Measurements from ENCODE around the gene SELPLG.

Gene SELPLG

GRCh38 chr12:108616941-108617858 is 16.5 kb downstream of the SELPLG start:
- no peak for DNase-seq

DNA sequence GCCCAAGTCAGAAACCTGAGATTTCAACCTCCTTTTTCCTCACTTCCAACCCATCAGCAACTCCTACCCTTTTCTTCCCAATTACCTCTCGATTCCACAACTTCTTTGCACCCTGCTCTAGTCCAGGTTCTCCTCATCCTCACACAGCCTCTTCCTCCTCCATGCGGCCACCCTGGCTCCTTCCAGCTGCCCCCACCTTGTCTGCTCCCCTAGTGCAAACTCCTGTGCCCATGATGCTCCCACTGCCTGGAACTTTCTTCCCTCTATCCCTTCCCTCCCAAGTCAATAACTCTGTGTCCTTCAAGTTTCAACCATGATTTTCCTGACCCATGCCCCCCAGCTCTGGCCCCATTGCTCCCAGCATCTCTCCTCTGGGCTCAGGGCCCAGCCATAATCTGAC is 17.3 kb downstream of the SELPLG start:
- no peak for DNase-seq

GRCh38 chr12:108615918-108616317 is 17.8 kb downstream of the SELPLG start:
- DNase-seq = no peak

GRCh38 chr12:108614639-108615038 is 19.1 kb downstream of the SELPLG start:
- no peak for DNase-seq

DNA sequence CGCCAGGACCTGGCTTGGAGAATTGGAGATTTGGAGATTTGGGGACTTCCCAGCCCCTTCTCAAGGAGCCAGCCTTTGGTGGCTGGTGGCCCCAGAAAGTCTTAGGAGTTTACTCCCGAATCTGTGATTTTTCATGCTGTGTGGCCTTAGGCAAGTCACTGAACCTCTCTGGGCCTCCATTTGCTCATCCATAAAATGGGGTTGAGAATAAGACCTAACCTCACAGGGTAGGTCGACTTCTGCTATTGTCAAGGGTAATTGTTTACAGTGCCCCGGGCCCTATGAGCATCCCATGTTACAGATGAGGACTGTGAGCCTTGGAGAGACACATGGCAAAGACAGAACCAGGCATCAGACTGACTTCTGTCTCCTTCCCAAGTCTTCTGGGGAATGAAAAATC is 19.7 kb downstream of the SELPLG start:
- DNase-seq = no peak

GRCh38 chr12:108613548-108613947 is 20.1 kb downstream of the SELPLG start:
- DNase-seq = no peak

DNA sequence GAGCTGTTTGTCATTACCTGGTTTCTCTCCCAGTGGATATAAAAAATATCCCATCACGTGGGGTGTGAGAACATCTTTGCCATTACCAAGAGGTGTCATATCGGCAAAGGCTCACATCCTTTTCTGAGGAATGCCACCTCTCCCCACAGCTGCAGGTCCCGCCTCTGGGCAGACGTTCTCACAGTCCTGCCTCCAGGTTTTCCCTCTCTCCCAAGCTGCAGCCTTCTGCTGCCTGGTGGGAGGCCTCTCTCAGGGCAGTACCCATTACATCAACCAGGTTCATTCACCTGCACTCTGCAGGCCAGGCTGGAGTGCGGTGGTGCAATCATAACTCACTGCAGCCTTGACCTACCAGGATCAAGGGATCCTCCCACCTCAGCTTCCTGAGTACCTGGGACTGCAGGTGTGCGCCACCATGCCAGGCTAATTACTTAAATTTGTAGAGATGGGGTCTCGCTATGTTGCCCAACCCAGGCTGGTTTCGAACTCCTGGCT is 20.9 kb downstream of the SELPLG start:
- DNase-seq = peak; percentile 42

DNA sequence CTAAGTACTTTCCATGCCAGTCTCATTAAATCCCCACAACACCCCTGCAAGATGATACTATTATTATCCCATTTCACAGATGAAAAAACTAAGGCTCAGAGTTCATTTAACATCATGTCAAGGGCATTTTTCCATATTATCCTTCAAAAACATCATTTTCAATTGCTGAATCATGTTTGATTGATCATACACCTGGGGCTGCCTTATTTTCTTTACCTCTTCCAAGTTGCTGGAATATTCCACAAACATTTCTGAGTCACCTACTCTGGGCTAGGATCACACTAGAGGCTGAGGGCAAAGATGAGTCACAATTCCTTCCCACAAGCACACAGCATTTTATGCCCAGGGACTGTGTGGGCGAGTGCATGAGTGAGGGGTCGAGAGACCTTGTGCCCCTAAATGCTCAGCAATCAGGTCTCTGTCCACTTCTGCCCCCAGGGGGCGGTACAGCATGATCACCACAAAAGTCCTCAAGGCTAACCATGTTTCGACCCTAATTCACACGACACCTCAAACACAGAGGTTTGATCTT is 21.7 kb downstream of the SELPLG start:
- DNase-seq = no peak

- DNase-seq = no peak
Observed at GRCh38 chr12:108610856-108611605, 22.7 kb downstream of the SELPLG start.

DNA sequence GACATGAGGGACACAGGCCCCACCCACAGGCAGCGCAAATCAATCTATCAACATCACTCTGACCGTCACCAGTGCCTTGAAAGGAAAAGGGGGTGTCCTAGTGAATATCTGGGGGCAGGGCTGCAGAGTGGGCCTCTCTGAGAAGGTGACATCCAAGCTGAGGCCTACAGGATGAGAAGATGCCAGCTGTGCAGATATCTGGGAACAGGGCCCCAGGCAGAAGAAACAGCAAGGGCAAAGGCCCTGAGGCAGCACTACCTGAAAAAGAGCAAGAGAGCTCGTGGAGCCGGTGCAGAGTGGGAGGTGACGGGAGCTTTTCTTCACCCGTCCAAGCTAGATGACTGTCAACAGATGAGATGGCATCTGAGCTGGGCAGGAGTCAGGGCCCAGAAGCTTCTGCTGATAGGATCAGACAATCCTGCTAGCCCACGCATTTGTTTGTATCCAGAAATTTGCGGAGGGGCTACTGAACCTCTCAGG is 23.3 kb downstream of the SELPLG start:
- DNase-seq = no peak

GRCh38 chr12:108609537-108610335 is 24.0 kb downstream of the SELPLG start:
- no peak for DNase-seq

DNA sequence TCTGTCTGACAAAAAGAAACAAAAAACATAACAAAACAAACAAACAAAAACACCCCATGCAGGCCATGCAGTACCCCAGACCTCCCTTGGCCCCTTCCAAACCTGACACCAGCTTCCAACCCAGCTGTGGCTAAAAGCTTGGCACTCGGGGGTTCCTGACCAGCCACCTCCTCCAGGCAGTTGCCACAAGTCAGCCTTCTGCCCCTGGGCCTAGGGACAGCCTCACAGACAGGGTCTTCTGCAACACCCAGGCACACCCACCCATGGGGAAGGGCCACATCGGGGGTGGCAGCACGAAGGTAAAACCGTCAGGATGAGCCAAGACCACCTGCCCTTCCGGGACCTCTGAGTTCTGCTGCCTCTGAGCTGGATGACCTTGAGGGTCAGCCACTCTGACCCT is 25.1 kb downstream of the SELPLG start:
- no peak for DNase-seq

DNA sequence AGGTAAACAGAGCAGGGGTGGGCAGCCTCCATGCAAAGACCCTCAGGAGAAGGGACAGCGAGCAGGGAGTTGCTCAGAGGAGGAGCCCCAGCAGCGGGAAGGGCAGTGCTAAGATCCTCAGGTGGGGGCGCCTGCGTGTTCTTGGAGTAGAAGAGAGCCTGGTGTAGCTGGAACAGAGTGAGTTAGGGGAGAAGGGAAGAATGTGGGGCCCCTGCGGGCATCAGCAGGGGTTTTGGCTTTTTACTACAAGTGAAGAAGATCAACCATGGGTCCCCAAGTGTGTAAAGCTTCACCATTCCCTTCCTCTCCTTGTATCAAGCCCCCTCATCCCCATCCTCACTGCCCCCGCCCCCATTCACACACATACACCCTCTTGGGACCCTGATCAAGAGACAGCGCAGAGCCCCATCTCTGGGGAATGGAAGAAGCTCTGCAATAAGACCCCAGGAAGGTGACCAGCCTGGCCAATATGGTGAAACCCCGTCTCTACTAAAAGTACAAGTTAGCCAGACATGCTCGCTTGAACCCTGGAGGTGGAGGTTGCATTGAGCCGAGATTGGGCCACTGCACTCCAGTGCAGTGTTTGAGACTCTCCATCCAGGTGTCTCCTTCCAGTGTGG is 25.6 kb downstream of the SELPLG start:
- DNase-seq = no peak

GRCh38 chr12:108606492-108606891 is 27.2 kb downstream of the SELPLG start:
- DNase-seq = no peak

DNA sequence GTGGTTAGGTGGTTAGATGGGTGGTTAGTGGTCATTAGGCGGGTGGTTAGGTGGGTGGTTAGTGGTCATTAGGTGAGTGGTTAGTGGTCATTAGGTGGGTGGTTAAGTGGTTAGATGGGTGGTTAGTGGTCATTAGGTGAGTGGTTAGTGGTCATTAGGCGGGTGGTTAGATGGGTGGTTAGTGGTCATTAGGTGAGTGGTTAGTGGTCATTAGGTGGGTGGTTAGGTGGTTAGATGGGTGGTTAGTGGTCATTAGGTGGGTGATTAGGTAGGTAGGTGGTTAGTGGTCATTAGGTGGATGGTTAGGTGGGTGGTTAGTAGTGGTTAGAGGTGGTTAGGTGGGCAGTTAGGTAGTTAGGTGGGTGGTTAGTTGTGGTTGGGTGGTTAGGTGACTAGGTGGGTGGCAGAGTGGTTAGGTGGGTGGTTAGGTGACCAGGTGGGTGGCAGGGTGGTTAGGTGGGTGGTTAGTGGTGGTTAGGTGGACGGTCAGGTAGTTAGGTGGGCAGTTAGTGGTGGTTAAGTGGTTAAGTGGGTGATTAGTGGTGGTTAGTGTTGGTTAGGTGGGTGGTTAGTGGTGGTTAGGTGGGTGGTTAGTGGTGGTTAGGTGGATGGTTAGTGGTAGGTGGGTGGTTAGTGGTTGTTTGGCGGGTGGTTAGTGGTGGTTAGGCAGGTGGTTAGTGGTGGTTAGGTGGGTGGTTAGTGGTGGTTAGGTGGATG is 27.8 kb downstream of the SELPLG start:
- DNase-seq = no peak

DNA sequence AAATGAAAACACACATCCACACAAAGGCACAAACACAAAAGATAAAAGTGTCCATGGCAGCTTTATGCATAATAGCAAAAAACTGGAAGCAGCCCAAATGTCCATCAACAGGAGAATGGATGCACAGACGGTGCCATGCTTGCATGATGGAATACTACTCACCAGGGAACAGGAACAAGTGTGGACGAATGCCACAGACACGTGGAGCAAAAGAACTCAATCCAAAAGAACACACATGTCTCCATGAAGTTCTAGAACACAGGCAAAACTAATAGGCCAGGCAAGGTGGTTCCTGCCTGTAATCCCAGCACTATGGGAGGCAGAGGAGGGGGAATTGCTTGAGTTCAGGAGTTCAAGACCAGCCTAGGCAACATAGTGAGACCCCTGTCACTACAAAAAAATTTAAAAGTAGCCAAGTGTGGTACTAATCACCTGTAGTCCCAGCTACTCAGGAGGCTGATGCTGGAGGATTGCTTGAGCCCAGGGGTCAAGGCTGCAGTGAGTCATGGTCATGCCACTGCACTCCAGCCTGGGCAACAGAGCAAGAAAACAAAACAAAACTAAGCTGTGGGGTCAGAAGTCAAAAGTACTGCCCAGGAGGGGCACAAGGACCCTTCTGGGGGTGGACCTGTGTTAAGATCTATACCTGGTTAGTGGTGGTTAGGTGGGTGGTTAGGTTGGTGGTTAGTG is 28.5 kb downstream of the SELPLG start:
- no peak for DNase-seq

GRCh38 chr12:108604208-108604941 is 29.3 kb downstream of the SELPLG start:
- no peak for DNase-seq

- DNase-seq = no peak
Observed at GRCh38 chr12:108603743-108604142, 30.0 kb downstream of the SELPLG start.

DNA sequence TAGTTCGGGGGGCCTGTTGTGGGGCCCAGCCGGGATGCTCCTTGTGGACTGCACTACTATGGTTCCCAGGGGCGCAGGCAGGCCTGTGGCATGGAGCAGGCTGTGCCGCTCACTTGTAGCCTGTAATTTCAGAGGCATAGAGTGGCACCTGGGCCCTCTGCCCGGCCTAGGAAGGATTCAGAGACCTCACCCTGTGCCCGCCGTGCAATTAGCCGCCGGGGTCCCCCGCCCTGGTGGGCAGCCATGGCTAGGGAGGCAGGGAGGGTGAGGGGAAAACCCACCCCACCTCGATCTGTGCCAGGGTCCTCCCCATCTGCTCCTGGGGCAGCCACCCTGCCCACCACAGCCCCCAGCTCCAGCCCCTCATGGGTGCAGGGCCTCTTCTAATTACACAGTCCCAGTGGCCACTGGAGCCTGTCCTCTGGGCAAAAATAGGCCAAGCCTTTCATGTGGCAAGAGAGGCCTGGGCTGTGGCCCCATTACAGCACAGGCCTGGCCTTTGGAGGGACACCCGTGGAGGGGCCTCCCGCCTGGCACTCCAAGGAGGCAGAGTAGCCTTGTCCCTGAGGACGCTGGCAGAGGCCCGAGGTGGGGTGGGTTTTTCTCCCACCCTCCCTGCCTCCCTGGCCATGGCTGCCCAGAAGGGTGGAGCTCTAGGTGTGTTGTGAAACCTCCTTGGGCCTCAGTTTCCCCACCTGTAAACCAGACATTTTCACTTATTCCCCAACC is 30.6 kb downstream of the SELPLG start:
- no peak for DNase-seq

Data from NCI-H146 (cell line).